Measurements from ENCODE around the gene ROCK1. TPM values are rescaled to one million over a fixed set of nuclear protein-coding genes. Genes with fewer than 3 reads are reported as not detected.

ROCK1 gene
- total and polyA plus RNA-seq, 11 donors: 14.1 to 46.2 (median 33.9) TPM

- Histone ChIP-seq H3K9me3 (no peaks in the 10 kb centered on the region), H3K27me3 (no peaks in the 10 kb centered on the region), H3K36me3 (no peaks in the 10 kb centered on the region), H3K4me1 (peaks cover 0 to 15% (median 0%) of the 10 kb centered on the region in 12 donors), H3K27ac (no peak overlapping the region), H3K4me3 (no peak overlapping the region)
- DNase-seq: no peak
- 88 to 96% (median 95%) methylated on average over 10 of the region's 10 CpGs for WGBS, 4 donors
- TF ChIP-seq, protein P1, sequence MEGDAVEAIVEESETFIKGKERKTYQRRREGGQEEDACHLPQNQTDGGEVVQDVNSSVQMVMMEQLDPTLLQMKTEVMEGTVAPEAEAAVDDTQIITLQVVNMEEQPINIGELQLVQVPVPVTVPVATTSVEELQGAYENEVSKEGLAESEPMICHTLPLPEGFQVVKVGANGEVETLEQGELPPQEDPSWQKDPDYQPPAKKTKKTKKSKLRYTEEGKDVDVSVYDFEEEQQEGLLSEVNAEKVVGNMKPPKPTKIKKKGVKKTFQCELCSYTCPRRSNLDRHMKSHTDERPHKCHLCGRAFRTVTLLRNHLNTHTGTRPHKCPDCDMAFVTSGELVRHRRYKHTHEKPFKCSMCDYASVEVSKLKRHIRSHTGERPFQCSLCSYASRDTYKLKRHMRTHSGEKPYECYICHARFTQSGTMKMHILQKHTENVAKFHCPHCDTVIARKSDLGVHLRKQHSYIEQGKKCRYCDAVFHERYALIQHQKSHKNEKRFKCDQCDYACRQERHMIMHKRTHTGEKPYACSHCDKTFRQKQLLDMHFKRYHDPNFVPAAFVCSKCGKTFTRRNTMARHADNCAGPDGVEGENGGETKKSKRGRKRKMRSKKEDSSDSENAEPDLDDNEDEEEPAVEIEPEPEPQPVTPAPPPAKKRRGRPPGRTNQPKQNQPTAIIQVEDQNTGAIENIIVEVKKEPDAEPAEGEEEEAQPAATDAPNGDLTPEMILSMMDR (IDR thresholded peaks at IDR 0.05): no peak
- no peak for TF ChIP-seq POLR2A (IDR thresholded peaks at IDR 0.05)
- no peak for ATAC-seq
- intact Hi-C loops (cut with DNase I): loop anchor here in 4 of 10 donors (10.0 kb wide), 2 partner anchors 117 to 157 kb away; no protein-coding TSS in a partner anchor
Measured at GRCh38 chr18:21131698-21132227, 20.1 kb upstream of the ROCK1 start.

- TF ChIP-seq, protein P1 (IDR thresholded peaks at IDR 0.05): no peak
- TF ChIP-seq POLR2A (IDR thresholded peaks at IDR 0.05): no peak
- H3K9me3 ChIP-seq: no peaks in the 10 kb centered on the region
- ATAC-seq (peak in 1 of 4 donors; percentile 55), DNase-seq (no peak)
- no peaks in the 10 kb centered on the region for H3K36me3 ChIP-seq
- H3K27me3 ChIP-seq: no peaks in the 10 kb centered on the region
- no peak overlapping the region for H3K4me3 ChIP-seq
- WGBS, 4 donors: 33 to 44% (median 41%) methylated on average over 4 of the region's 4 CpGs
- H3K4me1 ChIP-seq: peaks cover 0 to 15% (median 0%) of the 10 kb centered on the region in 12 donors
- intact Hi-C loops (cut with DNase I): loop anchor here in 4 of 10 donors (10.0 kb wide), 3 partner anchors 45 to 155 kb away; no protein-coding TSS in a partner anchor
- no peak overlapping the region for H3K27ac ChIP-seq
Measured at GRCh38 chr18:21129566-21130216, 18.1 kb upstream of the ROCK1 start.

GRCh38 chr18:21123290-21123926 is 11.8 kb upstream of the ROCK1 start:
- H3K4me1 ChIP-seq: peaks cover 0 to 9% (median 0%) of the 10 kb centered on the region in 12 donors
- H3K36me3 ChIP-seq: no peaks in the 10 kb centered on the region
- no peak for ATAC-seq
- no peak overlapping the region for H3K27ac ChIP-seq
- no peak for DNase-seq
- intact Hi-C loops (cut with DNase I): loop anchor here in 1 of 10 donors (10.0 kb wide), 1 partner anchor 51 kb away; no protein-coding TSS in a partner anchor
- no peak overlapping the region for H3K4me3 ChIP-seq
- H3K27me3 ChIP-seq: no peaks in the 10 kb centered on the region
- no peak for TF ChIP-seq POLR2A (IDR thresholded peaks at IDR 0.05)
- TF ChIP-seq, protein P1 (IDR thresholded peaks at IDR 0.05): no peak
- 82 to 92% (median 91%) methylated on average over 5 of the region's 5 CpGs for WGBS, 4 donors
- H3K9me3 ChIP-seq: no peaks in the 10 kb centered on the region

- TF ChIP-seq, protein P1 (IDR thresholded peaks at IDR 0.05): no peak
- Histone ChIP-seq H3K27ac (peak overlapping the region in 1 of 12 donors; percentile 36), H3K4me1 (peaks cover 0 to 28% (median 2%) of the 10 kb centered on the region in 12 donors), H3K4me3 (no peak overlapping the region), H3K27me3 (no peaks in the 10 kb centered on the region), H3K36me3 (no peaks in the 10 kb centered on the region), H3K9me3 (no peaks in the 10 kb centered on the region)
- DNase-seq (no peak), ATAC-seq (no peak)
- intact Hi-C loops (cut with DNase I): loop anchor here in 3 of 10 donors (5.0 to 10.0 kb wide), 5 partner anchors 43 to 144 kb away; no protein-coding TSS in a partner anchor
Measured at GRCh38 chr18:21118806-21119205, 7.2 kb upstream of the ROCK1 start.

Data from heart left ventricle (tissue), 16 donors.